Spinal cord (tissue), 10 donors: ENCODE results near the gene CABCOCO1. TPM values are rescaled to one million over a fixed set of nuclear protein-coding genes. Genes with fewer than 3 reads are reported as not detected.

ENCODE experiments used
- DNase-seq, 6 donors: peaks; one replicate each; pipeline versions ENCODE4 v3.0.0 to v3.0.0-alpha.2; 2013 to 2015; ENCODE audit warnings: low spot score in 6 of 6, low read depth in 4 of 6
- H3K27ac ChIP-seq: one replicate; pipeline ENCODE4 v1.5.1; 2013; ENCODE audit warnings: low read depth, low read length, control low read depth
- H3K27me3 ChIP-seq: one replicate; pipeline ENCODE4 v1.6.1; 2013; ENCODE audit warnings: low read length; ENCODE audit not compliant: control insufficient read depth, insufficient read depth
- H3K36me3 ChIP-seq: one replicate; pipeline ENCODE4 v1.6.1; 2013; ENCODE audit warnings: low read length; ENCODE audit not compliant: control insufficient read depth, insufficient read depth
- H3K4me1 ChIP-seq: one replicate; pipeline ENCODE4 v1.6.1; 2013; ENCODE audit warnings: low read length; ENCODE audit not compliant: control insufficient read depth, insufficient read depth
- H3K4me3 ChIP-seq: one replicate; pipeline ENCODE4 v1.5.1; 2013; ENCODE audit warnings: low read depth, low read length, control low read depth
- H3K9me3 ChIP-seq: one replicate; pipeline ENCODE4 v1.6.1; 2013; ENCODE audit warnings: low read length; ENCODE audit not compliant: control insufficient read depth, insufficient read depth
- WGBS: methylation state at CpG from one replicate; pipeline ENCODE4 v1.1.5; 2013; ENCODE audit warnings: missing lambda C conversion rate; ENCODE audit not compliant: insufficient coverage; 5-methylcytosine and 5-hydroxymethylcytosine counted together
- polyA plus RNA-seq, 2 donors: library from polyadenylated mRNA; unstranded; fragments of 120-200 nt; gene quantifications; one replicate each; pipeline ENCODE4 v1.2.1, GENCODE V29; 2013; ENCODE audit not compliant: insufficient read length in 2 of 2
- total RNA-seq, 2 donors: library from RNA; depleted of rRNA in 1 of 2; stranded (reverse); fragments of 120-200 nt in 1 of 2; fragments of >200 nt in 1 of 2; gene quantifications; one replicate each; pipeline versions ENCODE4 v1.2.3 to v1.2.4, GENCODE V29; 2013 to 2014
- donor health status: healthy.

Gene CABCOCO1
- total and polyA plus RNA-seq, 4 donors: 4.7 to 6.9 (median 6.4) TPM

DNA sequence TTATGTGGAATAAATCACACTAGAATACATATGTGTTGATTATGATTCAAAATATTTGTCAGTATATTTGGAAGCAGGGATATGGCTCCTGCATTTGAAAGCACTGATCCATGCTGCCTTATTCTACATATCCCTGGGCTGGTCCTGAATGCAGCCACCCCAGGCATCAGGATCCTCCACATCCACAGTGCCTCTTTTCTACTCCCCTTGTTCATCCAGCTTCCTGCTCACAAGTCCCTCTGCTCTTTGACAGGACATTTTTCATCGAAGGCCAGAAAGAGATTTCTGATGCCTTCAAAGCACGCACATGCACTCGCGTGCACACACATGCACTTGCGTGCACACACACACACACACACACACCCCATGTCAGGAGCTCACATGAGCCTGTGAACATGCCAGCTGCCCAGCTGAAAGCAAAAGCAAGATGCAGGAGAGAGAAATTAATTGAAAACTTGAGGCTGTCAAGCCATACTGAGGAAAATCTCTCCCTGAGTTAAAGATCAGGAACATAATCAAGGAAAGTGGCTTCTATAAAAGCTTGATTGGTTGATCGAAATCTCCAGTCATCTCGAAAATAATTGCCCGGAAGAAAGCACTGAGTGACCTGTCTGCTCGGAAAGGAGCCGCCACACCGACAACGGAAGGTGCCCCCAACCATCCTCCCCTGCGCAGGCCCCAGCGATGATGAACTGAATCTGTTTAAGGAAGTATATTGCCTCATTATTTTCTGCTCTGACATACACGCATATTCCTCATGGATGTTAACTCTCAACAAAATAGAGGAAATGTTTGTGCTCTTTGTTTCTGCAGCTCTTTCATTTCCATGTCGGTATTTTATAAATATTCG lies 134.8 kb downstream of the CABCOCO1 start:
- H3K4me1 ChIP-seq: peaks cover 9% of the 10 kb centered on the region
- WGBS: 80% methylated on average over 4 of the region's 17 CpGs
- H3K27ac ChIP-seq: no peak overlapping the region
- no peaks in the 10 kb centered on the region for H3K9me3 ChIP-seq
- H3K4me3 ChIP-seq: no peak overlapping the region
- no peaks in the 10 kb centered on the region for H3K36me3 ChIP-seq
- H3K27me3 ChIP-seq: no peaks in the 10 kb centered on the region
- DNase-seq: peak in 1 of 6 donors; percentile 31

DNA sequence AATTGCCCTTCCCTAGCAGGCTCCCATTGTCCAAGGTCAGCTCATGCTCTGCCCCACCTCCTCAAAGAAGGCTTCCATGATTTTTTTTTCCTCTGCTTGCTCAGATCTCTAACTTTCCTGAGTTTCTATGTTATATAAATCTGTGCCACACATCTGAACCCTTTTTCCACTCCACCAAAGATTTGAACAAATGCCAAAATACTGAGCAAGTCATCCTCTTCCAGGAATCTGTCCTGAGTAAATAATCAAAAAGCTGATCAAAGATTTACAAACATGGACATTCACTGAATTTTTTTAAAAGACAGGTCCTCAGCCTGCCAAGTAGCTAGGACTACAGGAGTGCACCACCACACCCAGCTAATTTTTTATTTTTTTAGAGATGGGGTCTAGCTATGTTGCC lies 136.0 kb downstream of the CABCOCO1 start:
- Histone ChIP-seq H3K4me1 (peaks cover 9% of the 10 kb centered on the region), H3K27me3 (no peaks in the 10 kb centered on the region), H3K27ac (no peak overlapping the region), H3K4me3 (no peak overlapping the region), H3K36me3 (no peaks in the 10 kb centered on the region), H3K9me3 (no peaks in the 10 kb centered on the region)
- no peak for DNase-seq

DNA sequence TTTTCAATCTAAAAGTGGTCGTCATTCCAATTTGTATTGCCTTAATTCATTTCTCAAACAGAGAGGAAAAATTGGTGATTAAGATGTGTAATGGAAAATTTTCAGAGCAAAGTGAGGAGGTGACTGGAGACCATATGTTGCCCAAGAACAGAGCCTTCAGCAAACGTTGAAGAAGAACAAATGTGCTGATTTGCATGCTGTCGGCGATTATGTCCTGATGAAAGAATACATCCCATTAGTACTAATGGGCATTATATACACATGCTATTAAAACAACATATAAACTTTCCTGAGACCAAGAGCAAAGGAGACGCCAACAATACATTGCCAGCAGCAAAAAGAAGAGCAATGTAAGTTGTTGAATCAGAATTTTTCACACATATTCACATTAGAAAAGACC lies 138.8 kb downstream of the CABCOCO1 start:
- DNase-seq: peak in 1 of 6 donors; percentile 53
- Histone ChIP-seq H3K4me3 (no peak overlapping the region), H3K36me3 (no peaks in the 10 kb centered on the region), H3K9me3 (no peaks in the 10 kb centered on the region), H3K4me1 (peaks cover 6% of the 10 kb centered on the region), H3K27ac (no peak overlapping the region), H3K27me3 (no peaks in the 10 kb centered on the region)
- WGBS: 20% methylated on average over 1 of the region's 5 CpGs

DNA sequence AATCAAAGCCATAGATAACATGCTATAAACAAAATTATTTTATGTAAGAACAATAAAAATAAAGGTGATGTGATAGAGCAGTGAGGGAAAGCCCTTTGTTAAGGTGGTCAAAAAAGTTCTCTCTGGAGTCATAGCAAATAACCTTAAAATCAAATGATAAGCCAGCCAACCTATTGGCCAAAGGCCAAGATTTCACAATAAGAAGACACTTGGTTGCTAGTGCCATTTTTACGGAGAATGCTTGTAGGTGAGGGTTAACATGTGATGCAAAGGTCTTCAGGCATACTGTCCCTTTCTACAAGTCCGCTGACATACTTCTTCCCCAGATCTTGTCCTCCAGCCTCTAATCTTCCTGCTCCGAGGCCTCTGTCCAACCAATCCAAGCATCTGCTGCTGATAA lies 140.5 kb downstream of the CABCOCO1 start:
- no peak for DNase-seq
- no peaks in the 10 kb centered on the region for H3K36me3 ChIP-seq
- H3K27ac ChIP-seq: no peak overlapping the region
- H3K4me1 ChIP-seq: no peaks in the 10 kb centered on the region
- H3K4me3 ChIP-seq: no peak overlapping the region
- WGBS: 90% methylated on average over 2 of the region's 3 CpGs
- H3K9me3 ChIP-seq: no peaks in the 10 kb centered on the region
- H3K27me3 ChIP-seq: no peaks in the 10 kb centered on the region

DNA sequence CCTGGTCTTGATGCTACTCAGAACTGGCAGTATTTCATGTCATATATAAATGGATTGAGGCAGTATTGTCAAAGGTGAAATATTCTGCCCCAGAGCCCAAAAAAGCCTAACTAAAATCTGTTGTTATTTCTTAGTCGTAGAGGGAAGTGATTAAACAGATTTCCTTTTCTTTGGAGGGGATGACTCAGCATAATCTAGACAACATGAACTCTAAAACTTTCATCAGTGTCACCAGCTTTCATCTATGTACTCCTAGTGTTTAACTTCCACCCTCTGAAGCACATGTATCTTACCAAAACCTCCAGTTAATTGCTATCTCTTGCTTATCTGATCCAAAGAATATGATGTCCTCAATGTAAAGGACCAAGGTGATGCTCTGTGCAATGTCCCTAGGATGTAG lies 141.7 kb downstream of the CABCOCO1 start:
- Histone ChIP-seq H3K9me3 (no peaks in the 10 kb centered on the region), H3K4me1 (no peaks in the 10 kb centered on the region), H3K4me3 (no peak overlapping the region), H3K36me3 (no peaks in the 10 kb centered on the region), H3K27ac (no peak overlapping the region), H3K27me3 (no peaks in the 10 kb centered on the region)
- WGBS: no CpG with 5 or more reads among the region's 1 CpG
- no peak for DNase-seq

DNA sequence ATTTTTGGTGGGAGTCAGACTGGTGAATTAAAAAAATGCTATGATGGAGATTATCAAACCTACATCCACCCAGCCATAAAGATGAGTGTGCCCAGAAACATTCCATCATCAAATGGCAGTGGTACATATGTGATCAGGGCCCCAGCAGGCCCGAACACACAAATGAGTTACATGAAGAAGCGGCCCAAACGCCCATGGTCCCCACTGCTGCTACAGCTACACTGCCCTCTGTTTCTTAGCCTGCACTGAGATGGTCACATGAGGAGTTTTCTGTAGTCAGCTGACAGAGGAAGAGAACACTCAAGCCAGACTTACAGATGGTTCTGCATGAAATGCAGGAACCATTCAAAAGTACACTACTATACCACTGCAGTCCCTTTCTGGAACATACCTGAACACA lies 142.4 kb downstream of the CABCOCO1 start:
- 100% methylated on average over 3 of the region's 3 CpGs for WGBS
- Histone ChIP-seq H3K9me3 (no peaks in the 10 kb centered on the region), H3K4me3 (no peak overlapping the region), H3K36me3 (no peaks in the 10 kb centered on the region), H3K27ac (no peak overlapping the region), H3K4me1 (no peaks in the 10 kb centered on the region), H3K27me3 (no peaks in the 10 kb centered on the region)
- no peak for DNase-seq

DNA sequence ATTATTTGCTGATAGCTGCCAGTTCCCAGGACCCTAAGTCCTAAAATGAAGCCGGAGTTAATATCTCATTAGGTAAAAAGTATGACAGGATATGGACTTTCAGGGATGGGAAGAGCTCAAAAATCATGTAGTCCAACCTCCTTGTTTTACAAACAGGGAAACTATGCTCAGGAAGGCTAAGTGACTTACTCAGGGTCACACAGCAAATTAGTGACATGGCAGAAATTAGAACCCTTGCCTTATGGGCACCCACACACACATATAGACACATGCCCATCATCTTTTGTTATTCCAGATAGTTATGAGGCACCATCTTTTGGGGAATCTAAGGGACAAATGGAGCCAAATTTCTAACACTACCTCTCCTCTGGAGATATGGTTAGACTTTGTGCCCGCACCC lies 147.5 kb downstream of the CABCOCO1 start:
- Histone ChIP-seq H3K9me3 (no peaks in the 10 kb centered on the region), H3K27me3 (no peaks in the 10 kb centered on the region), H3K4me3 (no peak overlapping the region), H3K4me1 (no peaks in the 10 kb centered on the region), H3K36me3 (no peaks in the 10 kb centered on the region), H3K27ac (no peak overlapping the region)
- WGBS: no CpG with 5 or more reads among the region's 2 CpGs
- DNase-seq: no peak

GRCh38 chr10:61812052-61812721 lies 149.5 kb downstream of the CABCOCO1 start:
- Histone ChIP-seq H3K4me1 (no peaks in the 10 kb centered on the region), H3K27me3 (no peaks in the 10 kb centered on the region), H3K9me3 (no peaks in the 10 kb centered on the region), H3K36me3 (no peaks in the 10 kb centered on the region), H3K4me3 (no peak overlapping the region), H3K27ac (no peak overlapping the region)
- DNase-seq: no peak
- 95% methylated on average over 4 of the region's 5 CpGs for WGBS

GRCh38 chr10:61812920-61813319 lies 150.2 kb downstream of the CABCOCO1 start:
- Histone ChIP-seq H3K27ac (no peak overlapping the region), H3K4me3 (no peak overlapping the region), H3K36me3 (no peaks in the 10 kb centered on the region), H3K27me3 (no peaks in the 10 kb centered on the region), H3K9me3 (no peaks in the 10 kb centered on the region), H3K4me1 (no peaks in the 10 kb centered on the region)
- no peak for DNase-seq
- WGBS: 76% methylated on average over 3 of the region's 3 CpGs

DNA sequence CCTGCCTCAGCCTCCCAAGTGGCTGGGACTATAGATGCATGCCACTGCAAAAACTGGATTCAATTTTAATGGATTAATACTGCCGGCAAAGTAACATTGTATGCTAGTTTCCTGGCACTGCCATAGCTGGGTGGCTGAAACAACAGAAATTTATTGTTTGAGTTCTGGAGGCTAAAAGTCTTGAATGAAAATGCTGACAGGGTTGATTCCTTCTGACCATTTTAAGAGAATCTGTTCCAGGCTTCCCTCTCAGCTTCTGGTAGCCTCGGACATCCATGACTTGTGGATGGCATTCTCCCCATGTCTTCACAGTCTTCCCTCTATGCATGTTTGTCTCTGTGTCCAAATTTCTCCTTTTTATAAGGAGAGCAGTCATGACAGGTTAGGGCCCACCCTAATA lies 151.4 kb downstream of the CABCOCO1 start:
- no peak overlapping the region for H3K4me3 ChIP-seq
- DNase-seq: no peak
- H3K36me3 ChIP-seq: no peaks in the 10 kb centered on the region

More for the DNA sequence above, 151.4 kb downstream of the CABCOCO1 start:
- Histone ChIP-seq H3K27ac (no peak overlapping the region), H3K9me3 (no peaks in the 10 kb centered on the region), H3K4me1 (no peaks in the 10 kb centered on the region), H3K27me3 (no peaks in the 10 kb centered on the region)
- 88% methylated on average over 2 of the region's 2 CpGs for WGBS
